GM23338 (cell line): ENCODE data around the gene ADRA2B. TPM values are rescaled to one million over a fixed set of nuclear protein-coding genes. Genes with fewer than 3 reads are reported as not detected.

ENCODE experiments used
- ATAC-seq: fragments of 200-7000 bp; cut with Tn5 transposase; 3 replicates; pipeline ENCODE4 v1.9.1; 2020
- DNase-seq: peaks from one replicate; pipeline ENCODE4 v3.0.0-alpha.2; 2015; ENCODE audit warnings: low spot score
- H2AFZ ChIP-seq: fragments of 200-600 bp; sonication (generic); 2 replicates; pipeline ENCODE4 v1.8.0; 2016; ENCODE audit warnings: antibody characterized with exemption, mild to moderate bottlenecking, moderate library complexity
- H3F3A ChIP-seq: fragments of 200-600 bp; sonication (generic); replicated peaks from 2 replicates; pipeline ENCODE4 v1.8.0; 2017; ENCODE audit warnings: antibody characterized with exemption, mixed run types, low read depth
- H3K27ac ChIP-seq: fragments of 200-600 bp; sonication (generic); 2 replicates; pipeline ENCODE4 v1.6.1; 2016; ENCODE audit warnings: low read depth
- H3K27me3 ChIP-seq: fragments of 200-600 bp; sonication (generic); 2 replicates; pipeline ENCODE4 v1.8.0; 2016; ENCODE audit warnings: mild to moderate bottlenecking, mixed run types, moderate library complexity; ENCODE audit not compliant: insufficient read depth
- H3K36me3 ChIP-seq: fragments of 200-600 bp; sonication (generic); 2 replicates; pipeline ENCODE4 v1.8.0; 2016; ENCODE audit warnings: mild to moderate bottlenecking; ENCODE audit not compliant: insufficient read depth
- H3K4me1 ChIP-seq: fragments of 200-600 bp; sonication (generic); 2 replicates; pipeline ENCODE4 v1.8.0; 2016; ENCODE audit warnings: mild to moderate bottlenecking, moderate library complexity; ENCODE audit not compliant: insufficient read depth
- H3K4me2 ChIP-seq: fragments of 200-600 bp; sonication (generic); 2 replicates; pipeline ENCODE4 v1.7.1; 2017; ENCODE audit warnings: mixed run types
- H3K4me3 ChIP-seq: fragments of 200-600 bp; sonication (generic); 2 replicates; pipeline ENCODE4 v1.6.1; 2016; ENCODE audit warnings: mixed run types
- H3K79me2 ChIP-seq: fragments of 200-600 bp; sonication (generic); replicated peaks from 2 replicates; pipeline ENCODE4 v1.8.0; 2017; ENCODE audit warnings: mild to moderate bottlenecking; ENCODE audit not compliant: insufficient read depth
- H3K9me2 ChIP-seq: fragments of 200-600 bp; sonication (generic); 2 replicates; pipeline ENCODE4 v1.8.0; 2017; ENCODE audit not compliant: insufficient read depth
- H4K20me1 ChIP-seq: fragments of 200-600 bp; sonication (generic); replicated peaks from 2 replicates; pipeline ENCODE4 v1.8.0; 2017; ENCODE audit warnings: mild to moderate bottlenecking; ENCODE audit not compliant: insufficient read depth
- H3K27ac Mint-ChIP-seq: 2 replicates; pipeline ENCODE4 v1.8.0; 2020; ENCODE audit warnings: inconsistent platforms, mild to moderate bottlenecking, moderate library complexity, mixed read lengths
- H3K27me3 Mint-ChIP-seq: 3 replicates; pipeline ENCODE4 v1.8.0; 2022; ENCODE audit warnings: low read depth, mild to moderate bottlenecking, moderate library complexity, mixed read lengths, inconsistent platforms; ENCODE audit not compliant: insufficient read depth, poor library complexity
- H3K36me3 Mint-ChIP-seq: 3 replicates; pipeline ENCODE4 v1.8.0; 2021; ENCODE audit warnings: low read depth, mild to moderate bottlenecking, inconsistent platforms, moderate library complexity, mixed read lengths
- H3K4me1 Mint-ChIP-seq: 3 replicates; pipeline ENCODE4 v1.8.0; 2020; ENCODE audit warnings: mild to moderate bottlenecking, inconsistent platforms, mixed read lengths
- H3K4me3 Mint-ChIP-seq: 3 replicates; pipeline ENCODE4 v1.8.0; 2021; ENCODE audit warnings: moderate library complexity, mild to moderate bottlenecking, inconsistent platforms, mixed read lengths
- H3K9me3 Mint-ChIP-seq: 3 replicates; pipeline ENCODE4 v1.8.0; 2020; ENCODE audit warnings: moderate library complexity, mild to moderate bottlenecking, inconsistent platforms, mixed read lengths
- CREB1 ChIP-seq: fragments of 250-450 bp; sonication (Bioruptor Pico); IDR thresholded peaks from 2 replicates; pipeline ENCODE4 v1.5.0; 2020; ENCODE audit warnings: low read depth, mild to moderate bottlenecking, moderate library complexity
- ETS1 ChIP-seq: IDR thresholded peaks from 2 replicates; pipeline ENCODE4 v1.6.1; 2016; ENCODE audit warnings: antibody characterized with exemption
- EZH2 ChIP-seq: fragments of 200-600 bp; sonication (generic); IDR thresholded peaks from one replicate; pipeline ENCODE4 v1.8.0; 2017; ENCODE audit warnings: antibody characterized with exemption, mild to moderate bottlenecking, low read depth; ENCODE audit not compliant: unreplicated experiment
- EZH2phosphoT487 ChIP-seq: fragments of 200-600 bp; sonication (generic); IDR thresholded peaks from one replicate; pipeline ENCODE4 v1.8.1; 2018; ENCODE audit warnings: antibody characterized with exemption; ENCODE audit not compliant: unreplicated experiment
- JUNB ChIP-seq: IDR thresholded peaks from one replicate; pipeline ENCODE4 v1.6.1; 2016; ENCODE audit warnings: antibody characterized with exemption; ENCODE audit not compliant: unreplicated experiment
- NANOG ChIP-seq: IDR thresholded peaks from 2 replicates; pipeline ENCODE4 v1.6.1; 2016; ENCODE audit warnings: antibody characterized with exemption, borderline replicate concordance
- POLR2AphosphoS5 ChIP-seq: IDR thresholded peaks from 2 replicates; pipeline ENCODE4 v1.6.1; 2016; ENCODE audit warnings: antibody characterized with exemption, low read depth
- REST ChIP-seq: IDR thresholded peaks from one replicate; pipeline ENCODE4 v1.6.1; 2018; ENCODE audit warnings: antibody characterized with exemption; ENCODE audit not compliant: unreplicated experiment
- STAT1 ChIP-seq: IDR thresholded peaks from one replicate; pipeline ENCODE4 v1.6.1; 2016; ENCODE audit warnings: antibody characterized with exemption; ENCODE audit not compliant: unreplicated experiment
- ZNF114 ChIP-seq: fragments of 250-450 bp; sonication (Bioruptor Pico); IDR thresholded peaks from 2 replicates; pipeline ENCODE4 v1.5.0; 2020; ENCODE audit warnings: mild to moderate bottlenecking, moderate library complexity
- ZNF331 ChIP-seq: fragments of 250-450 bp; sonication (Bioruptor Pico); IDR thresholded peaks from 2 replicates; pipeline ENCODE4 v1.5.0; 2020; ENCODE audit warnings: low read depth, mild to moderate bottlenecking, moderate library complexity
- ZNF462 ChIP-seq: fragments of 250-450 bp; sonication (Bioruptor Pico); IDR thresholded peaks from 2 replicates; pipeline ENCODE4 v1.5.0; 2020; ENCODE audit warnings: mild to moderate bottlenecking, moderate library complexity
- polyA plus RNA-seq: library from polyadenylated mRNA; unstranded; fragments of >200 nt; fragmentation: Nextera tagmentation; extraction: Ambion mirVana; gene quantifications from 2 replicates; pipeline ENCODE4 v1.2.1, GENCODE V29; 2016
- total RNA-seq: library from RNA; depleted of rRNA; stranded (reverse); fragments of >200 nt; shearing (Covaris generic); gene quantifications from 2 replicates; pipeline ENCODE4 v1.2.3, GENCODE V29; 2014

ADRA2B gene
- total and polyA plus RNA-seq, 2 experiments from 2014 or later, result 1.7 to 5.9 TPM

- TF ChIP-seq REST, result no peak
These were observed 13.2 kb downstream of the ADRA2B start (continued) for GRCh38 chr2:96103187-96103601.

- peaks cover 7% of the 10 kb centered on the region for H3K27me3 Mint-ChIP-seq
- H3K27ac Mint-ChIP-seq, result no peak overlapping the region
- no peak for DNase-seq
- Histone ChIP-seq H3K9me2 (no peaks in the 10 kb centered on the region), H3K27me3 (no peaks in the 10 kb centered on the region), H4K20me1 (no peaks in the 10 kb centered on the region), H3K4me3 (no peak overlapping the region), H3K27ac (no peak overlapping the region), H3K79me2 (no peaks in the 10 kb centered on the region), H2AFZ (no peak overlapping the region), H3K36me3 (no peaks in the 10 kb centered on the region), H3K4me1 (peaks cover 8% of the 10 kb centered on the region; the same call in 1 of the 2 replicates), H3K4me2 (no peak overlapping the region), H3F3A (no peaks in the 10 kb centered on the region)
- H3K4me1 Mint-ChIP-seq, result peaks cover 17% of the 10 kb centered on the region
- H3K36me3 Mint-ChIP-seq, result peaks cover 5% of the 10 kb centered on the region; the same call in 2 of the 3 replicates
- H3K9me3 Mint-ChIP-seq, result peaks cover 8% of the 10 kb centered on the region
- ATAC-seq, result no peak
- no peak overlapping the region for H3K4me3 Mint-ChIP-seq
- TF ChIP-seq STAT1, result no peak
- TF ChIP-seq EZH2, result no peak
- no peak for TF ChIP-seq CREB1 (CRISPR knock-in tag)
- no peak for TF ChIP-seq JUNB
- TF ChIP-seq ZNF114 (CRISPR knock-in tag), result no peak
- TF ChIP-seq EZH2phosphoT487, result no peak
- no peak for TF ChIP-seq ZNF331
- no peak for TF ChIP-seq POLR2AphosphoS5
- TF ChIP-seq NANOG, result no peak
- no peak for TF ChIP-seq ZNF462
- no peak for TF ChIP-seq ETS1
These were observed 13.7 kb downstream of the ADRA2B start for GRCh38 chr2:96102596-96103186.
